ENCODE results near the gene TUFT1. TPM values are rescaled to one million over a fixed set of nuclear protein-coding genes. Genes with fewer than 3 reads are reported as not detected.

Gene TUFT1
- total RNA-seq, 2 donors from 2014 or later = 4.3 to 7.9 TPM

DNA sequence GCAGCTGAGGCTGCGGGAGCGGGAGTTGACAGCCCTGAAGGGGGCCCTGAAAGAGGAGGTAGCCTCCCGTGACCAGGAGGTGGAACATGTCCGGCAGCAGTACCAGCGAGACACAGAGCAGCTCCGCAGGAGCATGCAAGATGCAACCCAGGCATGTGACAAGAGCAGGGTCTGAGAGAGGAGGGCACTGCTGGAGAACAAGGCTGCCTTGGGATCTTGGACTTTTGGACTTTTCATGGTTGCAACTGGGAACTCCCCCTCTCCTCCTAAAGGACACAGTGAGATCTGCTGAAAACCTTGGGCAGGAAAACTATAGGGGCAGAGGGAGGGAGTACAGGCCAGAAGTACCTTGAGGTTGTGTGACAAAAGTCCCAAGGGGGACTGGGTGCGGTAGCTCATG lies 15.4 kb upstream of the TUFT1 start:
- no peaks in the 10 kb centered on the region for H3K27me3 ChIP-seq
- no peaks in the 10 kb centered on the region for H3K4me1 ChIP-seq
- no peak for DNase-seq (ENCODE audit: low spot score)
- no peak overlapping the region for H3K27ac ChIP-seq
- no peaks in the 10 kb centered on the region for H3K36me3 ChIP-seq
- H3K9me3 ChIP-seq = no peaks in the 10 kb centered on the region
- no peak overlapping the region for H3K4me3 ChIP-seq
- TF ChIP-seq, protein P1, sequence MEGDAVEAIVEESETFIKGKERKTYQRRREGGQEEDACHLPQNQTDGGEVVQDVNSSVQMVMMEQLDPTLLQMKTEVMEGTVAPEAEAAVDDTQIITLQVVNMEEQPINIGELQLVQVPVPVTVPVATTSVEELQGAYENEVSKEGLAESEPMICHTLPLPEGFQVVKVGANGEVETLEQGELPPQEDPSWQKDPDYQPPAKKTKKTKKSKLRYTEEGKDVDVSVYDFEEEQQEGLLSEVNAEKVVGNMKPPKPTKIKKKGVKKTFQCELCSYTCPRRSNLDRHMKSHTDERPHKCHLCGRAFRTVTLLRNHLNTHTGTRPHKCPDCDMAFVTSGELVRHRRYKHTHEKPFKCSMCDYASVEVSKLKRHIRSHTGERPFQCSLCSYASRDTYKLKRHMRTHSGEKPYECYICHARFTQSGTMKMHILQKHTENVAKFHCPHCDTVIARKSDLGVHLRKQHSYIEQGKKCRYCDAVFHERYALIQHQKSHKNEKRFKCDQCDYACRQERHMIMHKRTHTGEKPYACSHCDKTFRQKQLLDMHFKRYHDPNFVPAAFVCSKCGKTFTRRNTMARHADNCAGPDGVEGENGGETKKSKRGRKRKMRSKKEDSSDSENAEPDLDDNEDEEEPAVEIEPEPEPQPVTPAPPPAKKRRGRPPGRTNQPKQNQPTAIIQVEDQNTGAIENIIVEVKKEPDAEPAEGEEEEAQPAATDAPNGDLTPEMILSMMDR (IDR thresholded peaks at IDR 0.05) = no peak

DNA sequence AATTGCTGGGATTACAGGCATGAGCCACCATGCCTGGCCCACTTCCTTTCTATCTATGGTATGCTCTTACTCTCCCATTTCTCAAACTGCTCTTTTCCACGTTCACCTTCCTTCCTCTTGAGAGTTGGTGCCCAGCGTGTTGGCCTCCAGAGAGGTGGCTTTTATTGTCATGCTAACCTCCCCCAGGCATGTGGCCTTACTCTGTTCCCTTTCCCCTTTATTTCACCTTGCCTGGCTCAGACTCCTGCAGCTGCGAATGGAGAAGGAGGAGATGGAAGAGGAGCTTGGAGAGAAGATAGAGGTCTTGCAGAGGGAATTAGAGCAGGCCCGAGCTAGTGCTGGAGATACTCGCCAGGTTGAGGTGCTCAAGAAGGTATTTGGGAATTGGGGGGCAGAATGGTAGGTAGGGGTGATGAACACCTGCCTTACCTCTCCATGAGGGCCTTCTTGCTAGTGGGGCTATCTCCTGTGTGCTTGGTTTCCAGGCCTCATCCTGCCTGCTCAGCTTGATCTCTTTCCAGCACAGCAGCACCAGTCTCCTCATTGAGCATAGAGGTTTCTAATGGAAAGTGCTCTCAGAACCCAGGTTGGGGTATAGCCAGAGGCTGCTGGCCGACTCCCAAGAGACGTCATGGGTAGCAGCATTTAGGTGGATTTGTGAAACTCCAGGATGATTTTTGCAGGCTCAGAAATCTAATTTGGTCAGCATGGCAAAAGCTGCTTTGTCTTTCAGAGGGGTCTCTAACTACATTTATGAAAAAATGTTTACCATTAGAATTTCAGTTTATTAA lies 13.2 kb upstream of the TUFT1 start:
- no peaks in the 10 kb centered on the region for H3K27me3 ChIP-seq
- H3K9me3 ChIP-seq = no peaks in the 10 kb centered on the region
- H3K27ac ChIP-seq = no peak overlapping the region
- no peak overlapping the region for H3K4me3 ChIP-seq
- H3K36me3 ChIP-seq = no peaks in the 10 kb centered on the region
- H3K4me1 ChIP-seq = no peaks in the 10 kb centered on the region
- TF ChIP-seq, protein P1 (IDR thresholded peaks at IDR 0.05) = no peak
- no peak for DNase-seq (ENCODE audit: low spot score)

DNA sequence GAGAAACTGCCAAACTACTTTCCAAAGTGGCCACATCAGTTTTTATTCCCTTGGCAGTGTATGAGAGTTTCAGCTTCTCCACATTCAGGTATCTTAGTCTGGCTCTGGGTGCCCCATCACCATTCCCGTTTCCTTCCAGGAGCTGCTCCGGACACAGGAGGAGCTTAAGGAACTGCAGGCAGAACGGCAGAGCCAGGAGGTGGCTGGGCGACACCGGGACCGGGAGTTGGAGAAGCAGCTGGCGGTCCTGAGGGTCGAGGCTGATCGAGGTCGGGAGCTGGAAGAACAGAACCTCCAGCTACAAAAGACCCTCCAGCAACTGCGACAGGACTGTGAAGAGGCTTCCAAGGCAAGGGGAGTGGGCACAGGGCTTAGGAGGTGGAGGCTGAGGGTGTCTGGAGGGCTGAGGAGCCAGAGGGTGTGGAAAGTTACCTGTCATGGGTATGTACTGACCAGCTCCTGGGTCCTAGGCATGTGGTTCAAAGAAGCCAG lies 10.9 kb upstream of the TUFT1 start:
- Histone ChIP-seq H3K27ac (no peak overlapping the region), H3K27me3 (no peaks in the 10 kb centered on the region), H3K9me3 (no peaks in the 10 kb centered on the region), H3K36me3 (no peaks in the 10 kb centered on the region), H3K4me3 (no peak overlapping the region), H3K4me1 (no peaks in the 10 kb centered on the region)
- TF ChIP-seq, protein P1 (IDR thresholded peaks at IDR 0.05) = no peak
- no peak for DNase-seq (ENCODE audit: low spot score)

DNA sequence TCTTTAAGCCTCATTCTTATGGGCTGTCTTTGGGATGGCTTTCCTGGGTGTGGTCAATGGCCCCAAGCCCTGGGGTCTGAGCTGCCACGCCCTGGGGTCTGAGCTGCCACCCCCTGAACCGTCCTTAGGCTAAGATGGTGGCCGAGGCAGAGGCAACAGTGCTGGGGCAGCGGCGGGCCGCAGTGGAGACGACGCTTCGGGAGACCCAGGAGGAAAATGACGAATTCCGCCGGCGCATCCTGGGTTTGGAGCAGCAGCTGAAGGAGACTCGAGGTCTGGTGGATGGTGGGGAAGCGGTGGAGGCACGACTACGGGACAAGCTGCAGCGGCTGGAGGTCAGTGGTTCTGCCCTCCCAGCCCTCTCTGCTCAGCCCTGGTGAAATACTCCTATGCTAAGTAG lies 10.3 kb upstream of the TUFT1 start:
- H3K36me3 ChIP-seq = no peaks in the 10 kb centered on the region
- no peaks in the 10 kb centered on the region for H3K4me1 ChIP-seq
- no peak overlapping the region for H3K27ac ChIP-seq
- no peak for DNase-seq (ENCODE audit: low spot score)
- no peaks in the 10 kb centered on the region for H3K27me3 ChIP-seq
- H3K4me3 ChIP-seq = no peak overlapping the region
- TF ChIP-seq, protein P1 (IDR thresholded peaks at IDR 0.05) = no peak
- no peaks in the 10 kb centered on the region for H3K9me3 ChIP-seq

DNA sequence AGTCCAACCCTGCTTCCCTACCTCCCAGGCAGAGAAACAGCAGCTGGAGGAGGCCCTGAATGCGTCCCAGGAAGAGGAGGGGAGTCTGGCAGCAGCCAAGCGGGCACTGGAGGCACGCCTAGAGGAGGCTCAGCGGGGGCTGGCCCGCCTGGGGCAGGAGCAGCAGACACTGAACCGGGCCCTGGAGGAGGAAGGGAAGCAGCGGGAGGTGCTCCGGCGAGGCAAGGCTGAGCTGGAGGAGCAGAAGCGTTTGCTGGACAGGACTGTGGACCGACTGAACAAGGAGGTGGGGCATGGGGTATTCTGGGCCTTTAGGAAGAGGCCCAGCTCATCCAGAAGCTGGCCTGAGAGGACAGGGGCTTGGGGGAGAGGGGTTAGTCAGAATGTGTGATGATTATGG lies 9.6 kb upstream of the TUFT1 start:
- no peak overlapping the region for H3K27ac ChIP-seq
- no peak overlapping the region for H3K4me3 ChIP-seq
- H3K4me1 ChIP-seq = no peaks in the 10 kb centered on the region
- no peaks in the 10 kb centered on the region for H3K36me3 ChIP-seq
- TF ChIP-seq, protein P1 (IDR thresholded peaks at IDR 0.05) = no peak
- no peaks in the 10 kb centered on the region for H3K27me3 ChIP-seq
- no peak for DNase-seq (ENCODE audit: low spot score)
- H3K9me3 ChIP-seq = no peaks in the 10 kb centered on the region

DNA sequence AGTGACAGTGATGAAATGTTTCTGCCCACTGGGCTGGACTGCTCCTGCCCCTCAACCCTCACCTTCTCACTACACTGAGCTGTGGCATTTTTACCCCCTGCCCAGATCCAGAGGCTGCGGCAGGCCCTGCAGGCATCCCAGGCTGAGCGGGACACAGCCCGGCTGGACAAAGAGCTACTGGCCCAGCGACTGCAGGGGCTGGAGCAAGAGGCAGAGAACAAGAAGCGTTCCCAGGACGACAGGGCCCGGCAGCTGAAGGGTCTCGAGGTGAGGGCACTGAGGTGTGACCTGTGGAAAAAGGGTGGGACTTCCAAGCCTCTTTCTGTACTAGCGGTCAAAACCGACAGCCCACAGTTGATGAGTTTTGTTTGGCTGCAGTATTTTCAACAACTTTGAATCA lies 6.2 kb upstream of the TUFT1 start:
- no peaks in the 10 kb centered on the region for H3K4me1 ChIP-seq
- DNase-seq (ENCODE audit: low spot score) = no peak
- no peak overlapping the region for H3K4me3 ChIP-seq
- H3K9me3 ChIP-seq = no peaks in the 10 kb centered on the region
- no peak overlapping the region for H3K27ac ChIP-seq
- no peaks in the 10 kb centered on the region for H3K36me3 ChIP-seq
- TF ChIP-seq, protein P1 (IDR thresholded peaks at IDR 0.05) = no peak
- no peaks in the 10 kb centered on the region for H3K27me3 ChIP-seq

All from right atrium auricular region (tissue), 2 donors.